ENCODE measurements around the gene KRTAP5-10.
"Not testable (repeated sequence)": the region's sequence is repeated elsewhere in the genome, so short reads cannot be mapped to it uniquely, and the experiment has no call there.

KRTAP5-10 gene

DNA sequence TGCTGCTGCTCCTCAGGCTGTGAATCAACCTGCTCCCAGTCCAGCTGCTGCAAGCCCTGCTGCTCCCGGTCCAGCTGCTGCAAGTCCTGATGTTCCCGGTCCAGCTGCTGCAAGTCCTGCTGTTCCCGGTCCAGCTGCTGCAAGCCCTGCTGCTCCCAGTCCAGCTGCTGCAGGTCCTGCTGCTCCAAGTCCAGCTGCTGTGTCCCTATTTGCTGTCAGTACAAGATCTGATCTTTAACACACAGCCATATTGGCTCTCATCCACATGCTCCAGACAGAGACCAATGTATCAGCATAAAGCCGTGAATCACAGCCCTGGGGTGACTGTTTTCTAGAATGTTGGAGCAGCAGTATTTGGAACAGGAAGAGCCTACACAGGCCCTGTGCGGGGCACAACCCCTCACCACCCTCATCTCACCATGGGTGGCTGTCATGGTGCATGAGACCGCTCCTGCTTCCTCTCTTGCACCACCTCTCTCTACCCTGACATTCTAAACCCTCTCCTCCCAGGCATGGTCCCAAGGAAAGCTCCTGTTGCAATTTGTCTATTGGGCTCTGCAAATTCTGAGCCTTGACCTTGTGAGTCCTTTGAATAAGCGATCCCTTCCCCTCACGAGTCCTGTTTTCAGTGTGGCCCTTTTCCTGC, 3.5 kb downstream of the KRTAP5-10 start:
- no peaks in the 10 kb centered on the region for H3K4me1 ChIP-seq (ENCODE audit: control insufficient read depth, low read length)
- no peak for TF ChIP-seq EZH2phosphoT487 (IDR thresholded peaks at IDR 0.05; ENCODE audit: borderline replicate concordance, low read length)
- TF ChIP-seq, protein P1, sequence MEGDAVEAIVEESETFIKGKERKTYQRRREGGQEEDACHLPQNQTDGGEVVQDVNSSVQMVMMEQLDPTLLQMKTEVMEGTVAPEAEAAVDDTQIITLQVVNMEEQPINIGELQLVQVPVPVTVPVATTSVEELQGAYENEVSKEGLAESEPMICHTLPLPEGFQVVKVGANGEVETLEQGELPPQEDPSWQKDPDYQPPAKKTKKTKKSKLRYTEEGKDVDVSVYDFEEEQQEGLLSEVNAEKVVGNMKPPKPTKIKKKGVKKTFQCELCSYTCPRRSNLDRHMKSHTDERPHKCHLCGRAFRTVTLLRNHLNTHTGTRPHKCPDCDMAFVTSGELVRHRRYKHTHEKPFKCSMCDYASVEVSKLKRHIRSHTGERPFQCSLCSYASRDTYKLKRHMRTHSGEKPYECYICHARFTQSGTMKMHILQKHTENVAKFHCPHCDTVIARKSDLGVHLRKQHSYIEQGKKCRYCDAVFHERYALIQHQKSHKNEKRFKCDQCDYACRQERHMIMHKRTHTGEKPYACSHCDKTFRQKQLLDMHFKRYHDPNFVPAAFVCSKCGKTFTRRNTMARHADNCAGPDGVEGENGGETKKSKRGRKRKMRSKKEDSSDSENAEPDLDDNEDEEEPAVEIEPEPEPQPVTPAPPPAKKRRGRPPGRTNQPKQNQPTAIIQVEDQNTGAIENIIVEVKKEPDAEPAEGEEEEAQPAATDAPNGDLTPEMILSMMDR (IDR thresholded peaks at IDR 0.05; ENCODE audit: low read depth, low read length, poor library complexity, severe bottlenecking) = no peak
- H3K27me3 ChIP-seq (ENCODE audit: control insufficient read depth, low read length) = peaks cover 3% of the 10 kb centered on the region
- no peaks in the 10 kb centered on the region for H3K79me2 ChIP-seq (ENCODE audit: control insufficient read depth, low read length)
- H3K4me3 ChIP-seq (ENCODE audit: low read length) = no peak overlapping the region
- H3K36me3 ChIP-seq (ENCODE audit: control insufficient read depth, low read length) = no peaks in the 10 kb centered on the region
- no peaks in the 10 kb centered on the region for H3K9me2 ChIP-seq (replicated peaks; ENCODE audit: control insufficient read depth, low read length)
- H4K20me1 ChIP-seq (ENCODE audit: control insufficient read depth, insufficient read depth, low read depth, low read length) = no peaks in the 10 kb centered on the region; the same call in 1 of the 2 replicates
- H3K4me2 ChIP-seq (ENCODE audit: low read length) = no peak overlapping the region
- no peak overlapping the region for H3K27ac ChIP-seq (ENCODE audit: low read depth, low read length)
- no peaks in the 10 kb centered on the region for H3F3A ChIP-seq (ENCODE audit: control insufficient read depth, insufficient read depth)
- H3K9me3 ChIP-seq (ENCODE audit: control insufficient read depth, insufficient read depth, low read length) = no peaks in the 10 kb centered on the region

DNA sequence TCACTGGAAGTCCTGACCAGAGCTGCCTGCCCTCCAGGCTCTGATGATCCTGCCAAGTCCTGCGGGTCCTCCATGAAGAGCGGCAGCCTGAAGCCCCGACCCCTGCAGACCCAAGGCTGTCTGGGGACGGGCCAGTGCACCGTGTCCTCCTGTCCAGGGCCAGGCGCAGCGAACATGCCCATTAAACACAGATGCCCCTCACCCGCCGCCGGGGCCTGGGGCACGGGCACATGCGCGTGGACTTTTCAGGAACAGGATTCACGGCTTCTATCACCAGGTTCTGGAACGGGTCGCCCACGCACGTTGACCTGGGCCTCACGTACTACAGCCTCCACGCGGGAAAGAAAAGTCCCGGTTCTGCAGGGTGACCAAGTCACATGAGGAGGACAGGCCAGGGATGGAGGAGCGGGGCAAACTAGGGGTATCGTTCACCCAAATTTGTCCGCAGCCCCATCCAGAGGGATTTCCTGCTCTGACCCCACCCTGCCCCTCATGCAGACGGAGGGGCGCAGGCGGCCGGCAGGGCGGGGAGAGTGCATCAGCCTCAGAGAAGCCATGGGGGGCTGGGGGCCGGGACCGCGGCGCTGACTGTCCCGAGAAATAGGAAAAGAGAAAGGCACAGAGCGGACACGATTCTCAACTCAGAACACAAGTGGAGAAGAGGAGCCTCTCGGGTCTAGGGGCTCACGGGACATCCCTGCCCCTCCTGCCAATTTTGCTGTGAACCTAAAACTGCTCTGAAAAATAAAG, 5.9 kb downstream of the KRTAP5-10 start:
- H3K79me2 ChIP-seq (ENCODE audit: control insufficient read depth, low read length); H3K4me1 ChIP-seq (ENCODE audit: control insufficient read depth, low read length); H3K27me3 ChIP-seq (ENCODE audit: control insufficient read depth, low read length); H3K9me3 ChIP-seq (ENCODE audit: control insufficient read depth, insufficient read depth, low read length); H3F3A ChIP-seq (ENCODE audit: control insufficient read depth, insufficient read depth); H3K27ac ChIP-seq (ENCODE audit: low read depth, low read length); H3K4me2 ChIP-seq (ENCODE audit: low read length); H3K36me3 ChIP-seq (ENCODE audit: control insufficient read depth, low read length); H4K20me1 ChIP-seq (ENCODE audit: control insufficient read depth, insufficient read depth, low read depth, low read length); H3K4me3 ChIP-seq (ENCODE audit: low read length); H3K9me2 ChIP-seq (replicated peaks; ENCODE audit: control insufficient read depth, low read length): not testable (repeated sequence)

DNA sequence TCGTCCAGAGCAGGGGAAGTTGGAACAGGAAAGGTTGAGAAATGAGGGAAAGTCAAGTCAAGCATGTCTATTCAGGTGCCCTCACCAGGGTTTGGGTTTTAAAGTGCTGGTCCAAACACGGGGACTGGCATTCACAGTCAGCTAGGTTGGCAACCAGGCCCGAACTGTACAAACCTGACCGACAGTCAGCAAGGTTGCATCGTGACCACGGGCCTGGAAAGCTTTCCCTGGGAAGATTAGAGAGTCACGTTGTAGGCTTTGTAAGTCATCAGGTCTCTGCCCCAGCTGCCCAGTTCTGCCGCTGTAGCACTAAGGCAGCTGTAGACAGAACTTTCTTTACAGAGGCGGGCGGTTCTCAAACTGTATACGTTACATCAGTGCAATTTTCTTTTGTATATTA, 7.4 kb downstream of the KRTAP5-10 start:
- Histone ChIP-seq H3K79me2 (ENCODE audit: control insufficient read depth, low read length) (no peaks in the 10 kb centered on the region), H3K27me3 (ENCODE audit: control insufficient read depth, low read length) (peaks cover 3% of the 10 kb centered on the region; the same call in 1 of the 2 replicates), H3K4me3 (ENCODE audit: low read length) (no peak overlapping the region), H3K27ac (ENCODE audit: low read depth, low read length) (no peak overlapping the region), H3K9me2 (replicated peaks; ENCODE audit: control insufficient read depth, low read length) (no peaks in the 10 kb centered on the region), H3F3A (ENCODE audit: control insufficient read depth, insufficient read depth) (no peaks in the 10 kb centered on the region), H4K20me1 (ENCODE audit: control insufficient read depth, insufficient read depth, low read depth, low read length) (no peaks in the 10 kb centered on the region; the same call in 1 of the 2 replicates), H3K9me3 (ENCODE audit: control insufficient read depth, insufficient read depth, low read length) (no peaks in the 10 kb centered on the region), H3K4me2 (ENCODE audit: low read length) (no peak overlapping the region), H3K4me1 (ENCODE audit: control insufficient read depth, low read length) (no peaks in the 10 kb centered on the region), H3K36me3 (ENCODE audit: control insufficient read depth, low read length) (no peaks in the 10 kb centered on the region)
- no peak for TF ChIP-seq EZH2phosphoT487 (IDR thresholded peaks at IDR 0.05; ENCODE audit: borderline replicate concordance, low read length)
- TF ChIP-seq, protein P1 (IDR thresholded peaks at IDR 0.05; ENCODE audit: low read depth, low read length, poor library complexity, severe bottlenecking) = no peak

DNA sequence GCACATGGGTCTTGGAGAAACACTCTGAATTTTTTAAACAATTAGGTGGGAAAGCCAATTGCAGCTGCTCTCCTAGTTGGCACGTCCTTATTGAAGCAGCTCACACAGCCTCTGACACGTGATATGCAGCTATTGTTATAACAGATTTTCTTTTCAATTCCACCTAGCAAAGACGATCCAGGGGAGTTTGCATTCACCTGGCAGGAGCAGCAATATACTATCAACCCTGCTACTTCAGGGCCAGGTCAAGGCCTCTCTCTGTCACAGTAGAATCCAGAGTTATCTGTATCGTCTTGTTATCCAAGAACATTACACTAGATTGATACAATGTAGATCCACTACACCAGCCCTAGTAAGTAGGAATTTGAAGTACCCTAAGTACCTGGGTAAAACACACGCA, 9.1 kb downstream of the KRTAP5-10 start:
- Histone ChIP-seq H3K9me3 (ENCODE audit: control insufficient read depth, insufficient read depth, low read length) (no peaks in the 10 kb centered on the region), H3K27ac (ENCODE audit: low read depth, low read length) (no peak overlapping the region), H3K36me3 (ENCODE audit: control insufficient read depth, low read length) (no peaks in the 10 kb centered on the region), H3K9me2 (replicated peaks; ENCODE audit: control insufficient read depth, low read length) (no peaks in the 10 kb centered on the region), H3F3A (ENCODE audit: control insufficient read depth, insufficient read depth) (no peaks in the 10 kb centered on the region), H3K4me2 (ENCODE audit: low read length) (no peak overlapping the region), H3K4me3 (ENCODE audit: low read length) (no peak overlapping the region), H3K27me3 (ENCODE audit: control insufficient read depth, low read length) (0 out of 2 replicates have a peak, but pooled peaks cover 3% of the 10 kb centered on the region), H3K4me1 (ENCODE audit: control insufficient read depth, low read length) (no peaks in the 10 kb centered on the region), H3K79me2 (ENCODE audit: control insufficient read depth, low read length) (no peaks in the 10 kb centered on the region), H4K20me1 (ENCODE audit: control insufficient read depth, insufficient read depth, low read depth, low read length) (no peaks in the 10 kb centered on the region; the same call in 1 of the 2 replicates)
- no peak for TF ChIP-seq EZH2phosphoT487 (IDR thresholded peaks at IDR 0.05; ENCODE audit: borderline replicate concordance, low read length)
- TF ChIP-seq, protein P1 (IDR thresholded peaks at IDR 0.05; ENCODE audit: low read depth, low read length, poor library complexity, severe bottlenecking) = no peak

Measured in DOHH2 (cell line).